Common myeloid progenitor, CD34-positive (primary cell): ENCODE results near the gene TSGA10.

Experiments used
- CTCF ChIA-PET: fragments of 350-600 bp; sonication (Branson Sonifier 250); formaldehyde crosslinking; loops from one replicate; lab custom pipeline; 2021; ENCODE audit warnings: antibody characterized with exemption; lab: Charles Lee
- POLR2A ChIA-PET: fragments of 350-600 bp; sonication (Branson Sonifier 250); formaldehyde crosslinking; loops from one replicate; lab custom pipeline; 2021; ENCODE audit warnings: antibody characterized with exemption; lab: Charles Lee
- DNase-seq, 3 donors: peaks; one replicate each; pipeline versions ENCODE4 v3.0.0 to v3.0.0-alpha.2; 2013
- H3K27ac ChIP-seq, 2 experiments: 1 replicate in 1 of 2; 2 replicates in 1 of 2; pipeline ENCODE4 v1.7.0; 2013; ENCODE audit warnings: inconsistent platforms in 2 of 2, low read length in 2 of 2, mild to moderate bottlenecking in 2 of 2, low read depth in 1 of 2, moderate library complexity in 1 of 2; ENCODE audit not compliant: severe bottlenecking in 2 of 2, insufficient read depth in 1 of 2, poor library complexity in 1 of 2
- H3K27me3 ChIP-seq, 5 experiments: replicated peaks in 2 of 5; 1 replicate in 3 of 5; 2 replicates in 2 of 5; pipeline versions ENCODE4 v1.6.1 to v1.7.0; 2013; ENCODE audit warnings: low read length in 4 of 5, mild to moderate bottlenecking in 2 of 5, moderate library complexity in 2 of 5, inconsistent platforms in 1 of 5; ENCODE audit not compliant: insufficient read depth in 5 of 5, control insufficient read depth in 4 of 5
- H3K36me3 ChIP-seq, 4 experiments: 1 replicate in 2 of 4; 2 replicates in 2 of 4; pipeline versions ENCODE4 v1.6.1 to v1.7.0; 2013; ENCODE audit warnings: low read length in 3 of 4, control low read depth in 1 of 4, mild to moderate bottlenecking in 1 of 4; ENCODE audit not compliant: control insufficient read depth in 4 of 4, insufficient read depth in 4 of 4
- H3K4me1 ChIP-seq, 4 experiments: 1 replicate in 3 of 4; 2 replicates in 1 of 4; pipeline versions ENCODE4 v1.6.1 to v1.7.1; 2013; ENCODE audit warnings: low read length in 3 of 4, mild to moderate bottlenecking in 3 of 4, control low read depth in 1 of 4, inconsistent platforms in 1 of 4, moderate library complexity in 1 of 4; ENCODE audit not compliant: control insufficient read depth in 4 of 4, insufficient read depth in 4 of 4; ENCODE audit errors: control extremely low read depth in 1 of 4
- H3K4me3 ChIP-seq, 7 experiments: 1 replicate in 4 of 7; 2 replicates in 3 of 7; pipeline versions ENCODE4 v1.5.1 to v1.7.0; 2013; ENCODE audit warnings: mild to moderate bottlenecking in 7 of 7, low read length in 6 of 7, moderate library complexity in 6 of 7, inconsistent platforms in 2 of 7, low read depth in 2 of 7, control low read depth in 1 of 7; ENCODE audit not compliant: insufficient read depth in 4 of 7, control insufficient read depth in 1 of 7; ENCODE audit errors: extremely low read depth in 1 of 7
- H3K9me3 ChIP-seq, 5 experiments: 1 replicate in 4 of 5; 2 replicates in 1 of 5; pipeline versions ENCODE4 v1.6.1 to v1.7.1; 2013; ENCODE audit warnings: low read length in 4 of 5, mild to moderate bottlenecking in 2 of 5, inconsistent platforms in 1 of 5, low read depth in 1 of 5, moderate library complexity in 1 of 5; ENCODE audit not compliant: control insufficient read depth in 4 of 5, insufficient read depth in 2 of 5; ENCODE audit errors: control extremely low read depth in 1 of 5
- WGBS: methylation state at CpG from one replicate; pipeline ENCODE4 v1.1.5; 2013; ENCODE audit not compliant: insufficient coverage; 5-methylcytosine and 5-hydroxymethylcytosine counted together

Gene TSGA10

DNA sequence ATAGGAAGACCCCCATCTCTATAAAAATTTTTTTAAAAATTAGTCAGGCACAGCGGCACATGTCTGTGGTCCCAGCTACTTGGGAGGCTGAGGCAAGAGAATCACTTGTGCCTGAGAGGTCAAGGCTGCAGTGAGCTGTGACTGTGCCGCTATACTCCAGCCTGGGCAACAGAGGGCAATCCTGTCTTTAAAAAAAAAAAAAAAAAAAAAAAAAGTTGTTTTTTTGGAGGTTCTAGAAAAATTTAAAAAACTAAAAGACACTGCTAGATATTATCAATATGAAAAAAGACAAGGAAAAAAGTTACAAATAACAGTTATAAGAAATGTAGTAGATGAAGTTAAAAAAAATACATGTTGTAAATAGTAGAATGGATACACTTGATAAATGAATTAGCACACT, 69.3 kb downstream of the TSGA10 start:
- ChIA-PET POLR2A (no interaction called here), CTCF (interaction anchor here (0.6 kb wide), 1 partner anchor 278 kb away, joined by 3 read pairs; no protein-coding TSS in a partner anchor)
- peak; percentile 47 to 56 (median 49) for DNase-seq

DNA sequence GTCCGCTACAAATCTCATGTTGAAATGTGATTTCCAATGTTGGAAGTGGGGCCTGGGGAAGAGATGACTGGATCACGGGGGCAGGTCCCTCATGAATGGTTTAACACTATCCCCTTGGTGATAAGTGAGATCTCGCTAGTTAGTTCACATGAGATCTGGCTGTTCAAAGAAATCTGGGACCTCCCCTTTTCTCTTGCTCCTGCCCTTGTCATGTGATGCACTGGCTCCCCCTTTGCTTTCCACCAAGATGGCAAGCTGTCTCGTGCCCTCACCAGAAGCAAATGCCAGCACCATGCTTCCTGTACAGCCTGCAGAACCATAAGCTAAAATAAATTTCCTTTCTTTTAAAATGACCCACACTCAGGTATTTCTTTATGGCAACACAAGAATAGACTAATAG, 70.5 kb downstream of the TSGA10 start:
- POLR2A ChIA-PET, result no interaction called here
- no peak overlapping the region for H3K4me3 ChIP-seq
- peaks cover 0 to 2% (median 0%) of the 10 kb centered on the region in 5 experiments for H3K9me3 ChIP-seq
- H3K4me1 ChIP-seq, result peaks cover 3 to 19% (median 9%) of the 10 kb centered on the region in 4 experiments
- peak in 1 of 3 donors; percentile 7 for DNase-seq
- CTCF ChIA-PET, result interaction anchor here (1.0 to 1.3 kb wide), 3 partner anchors 8 to 89 kb away, joined by 3 to 4 read pairs (median 3); no protein-coding TSS in a partner anchor
- no peaks in the 10 kb centered on the region for H3K27me3 ChIP-seq
- 96% methylated on average over 4 of the region's 4 CpGs for WGBS
- H3K27ac ChIP-seq, result no peak overlapping the region
- H3K36me3 ChIP-seq, result no peaks in the 10 kb centered on the region

More for the DNA sequence above, 69.3 kb downstream of the TSGA10 start:
- Histone ChIP-seq H3K9me3 (peaks cover 0 to 6% (median 0%) of the 10 kb centered on the region in 5 experiments), H3K27me3 (no peaks in the 10 kb centered on the region), H3K4me3 (no peak overlapping the region), H3K36me3 (no peaks in the 10 kb centered on the region), H3K27ac (no peak overlapping the region), H3K4me1 (peaks cover 3 to 19% (median 9%) of the 10 kb centered on the region in 4 experiments)
- 100% methylated on average over 1 of the region's 2 CpGs for WGBS

DNA sequence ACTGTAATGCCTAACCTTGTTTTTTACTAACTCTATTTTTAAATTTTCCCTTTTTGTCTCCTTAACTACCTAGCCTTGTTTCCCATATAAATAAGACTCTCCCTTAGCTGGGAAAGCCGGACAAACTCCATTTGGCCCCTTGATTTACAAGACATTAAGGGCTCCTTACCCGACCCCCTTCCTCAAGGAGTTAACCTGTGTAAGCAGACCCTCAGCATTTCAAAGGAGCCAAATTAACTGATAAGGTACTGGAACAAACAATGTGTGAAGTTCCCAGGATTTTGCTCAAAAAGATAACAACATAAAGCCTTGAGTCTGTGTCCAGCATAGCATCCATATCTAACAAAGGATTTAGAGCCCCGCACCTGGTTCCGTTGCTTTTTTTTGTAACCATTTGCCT, 72.9 kb downstream of the TSGA10 start:
- no peaks in the 10 kb centered on the region for H3K27me3 ChIP-seq
- H3K27ac ChIP-seq, result no peak overlapping the region
- ChIA-PET CTCF (interaction anchor here (0.5 to 1.0 kb wide), 2 partner anchors 68 to 329 kb away, joined by 3 read pairs; no protein-coding TSS in a partner anchor), POLR2A (no interaction called here)
- no peaks in the 10 kb centered on the region for H3K4me1 ChIP-seq
- no peak for DNase-seq
- no peak overlapping the region for H3K4me3 ChIP-seq
- 100% methylated on average over 3 of the region's 4 CpGs for WGBS
- H3K9me3 ChIP-seq, result no peaks in the 10 kb centered on the region
- H3K36me3 ChIP-seq, result no peaks in the 10 kb centered on the region

DNA sequence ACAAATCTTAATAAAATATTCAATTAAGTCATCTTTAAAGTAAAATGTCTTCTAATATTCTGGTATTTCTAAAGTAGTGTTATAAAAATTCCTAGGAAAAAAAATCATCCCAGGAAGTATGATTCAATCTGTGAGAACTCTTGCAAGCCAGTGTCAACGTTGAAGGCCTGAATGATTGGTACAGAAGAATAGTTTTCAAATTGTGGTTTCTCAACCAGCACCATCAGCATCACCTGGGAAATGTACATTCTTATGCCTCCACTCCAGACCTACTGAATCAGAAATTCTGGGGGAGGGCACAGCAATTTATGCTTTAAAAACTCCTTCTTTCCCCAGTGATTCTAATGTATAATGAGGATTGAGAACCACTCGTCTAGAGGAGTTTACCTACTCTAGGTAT, 75.5 kb downstream of the TSGA10 start:
- no peaks in the 10 kb centered on the region for H3K27me3 ChIP-seq
- POLR2A ChIA-PET, result interaction anchor here (0.6 kb wide), 1 partner anchor 1470 kb away, joined by 5 read pairs; no protein-coding TSS in a partner anchor
- H3K36me3 ChIP-seq, result no peaks in the 10 kb centered on the region
- no peak overlapping the region for H3K4me3 ChIP-seq
- no CpG with 5 or more reads among the region's 2 CpGs for WGBS
- no peak overlapping the region for H3K27ac ChIP-seq
- no peak for DNase-seq
- CTCF ChIA-PET, result no interaction called here
- H3K4me1 ChIP-seq, result no peaks in the 10 kb centered on the region
- H3K9me3 ChIP-seq, result no peaks in the 10 kb centered on the region

DNA sequence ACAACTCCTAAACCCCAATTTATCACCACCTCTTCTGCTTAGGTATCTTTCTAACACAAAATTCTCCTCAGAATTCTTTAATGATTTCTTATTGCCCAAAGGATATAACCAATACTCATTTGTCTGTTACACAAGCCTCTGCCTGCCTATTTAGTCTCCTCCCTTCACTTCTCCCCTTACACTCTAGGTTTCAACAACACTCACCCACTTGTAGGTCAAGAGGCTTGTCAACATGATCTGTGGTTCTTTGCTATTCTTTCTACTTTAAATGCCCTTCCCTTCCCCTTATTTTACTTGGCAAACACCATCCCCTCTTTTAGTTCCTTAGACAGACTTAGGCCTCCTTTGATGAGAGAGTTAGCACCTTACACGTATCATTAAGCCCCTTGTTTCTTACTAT, 82.2 kb downstream of the TSGA10 start:
- H3K27ac ChIP-seq, result no peak overlapping the region
- H3K36me3 ChIP-seq, result no peaks in the 10 kb centered on the region
- ChIA-PET POLR2A (no interaction called here), CTCF (no interaction called here)
- DNase-seq, result no peak
- peaks cover 0 to 7% (median 3%) of the 10 kb centered on the region in 4 experiments for H3K4me1 ChIP-seq
- no peaks in the 10 kb centered on the region for H3K9me3 ChIP-seq
- no peak overlapping the region for H3K4me3 ChIP-seq
- H3K27me3 ChIP-seq, result no peaks in the 10 kb centered on the region
- no CpG with 5 or more reads among the region's 1 CpG for WGBS

DNA sequence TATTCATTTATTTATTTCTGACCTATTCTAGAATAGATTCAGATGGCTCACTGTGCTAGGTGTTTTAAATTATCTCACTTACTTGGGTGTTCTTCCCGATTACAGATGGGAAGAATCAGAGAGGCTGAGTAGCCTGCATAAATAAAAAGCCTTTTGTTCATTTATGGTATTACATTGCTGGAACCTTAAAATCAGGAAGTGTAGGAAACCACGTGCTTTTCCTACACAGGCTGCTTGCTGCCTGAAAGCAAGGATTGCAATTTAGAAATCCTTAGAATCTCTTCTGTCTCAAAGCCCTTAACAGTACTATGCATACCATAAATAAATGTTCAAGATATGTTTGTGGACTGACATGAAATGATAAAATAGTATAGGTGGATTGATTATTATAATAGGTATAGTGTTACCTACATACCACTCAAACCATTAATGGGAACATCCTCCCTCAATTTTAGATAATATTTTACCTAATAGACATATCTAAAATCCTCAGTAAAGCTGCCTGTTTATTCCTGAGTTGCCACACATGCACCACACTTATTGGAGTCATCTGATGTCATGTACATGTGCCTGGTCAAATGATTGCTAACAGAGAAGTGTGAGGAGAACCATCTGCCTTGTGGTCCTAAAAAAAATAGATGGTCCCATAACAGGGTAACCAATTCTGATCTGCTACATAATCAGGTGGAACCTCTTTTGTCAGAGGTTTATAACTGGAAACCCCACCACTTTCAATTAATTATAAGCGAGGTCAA, 86.7 kb downstream of the TSGA10 start:
- Histone ChIP-seq H3K4me3 (no peak overlapping the region), H3K36me3 (no peaks in the 10 kb centered on the region), H3K27me3 (no peaks in the 10 kb centered on the region), H3K27ac (no peak overlapping the region), H3K9me3 (no peaks in the 10 kb centered on the region), H3K4me1 (peaks cover 0 to 20% (median 13%) of the 10 kb centered on the region in 4 experiments)
- 53% methylated on average over 3 of the region's 3 CpGs for WGBS
- peak in 2 of 3 donors; percentile 24 to 38 for DNase-seq
- CTCF ChIA-PET, result interaction anchor here (0.9 to 4.3 kb wide), 2 partner anchors 361 to 419 kb away, joined by 4 to 19 read pairs; no protein-coding TSS in a partner anchor
- POLR2A ChIA-PET, result no interaction called here
